GM11168 (cell line): ENCODE measurements around the gene MGRN1.

Source experiments
- in situ Hi-C: fragments of 300-500 bp; cut with MboI; formaldehyde crosslinking; loops from one replicate; pipeline ENCODE4 v1.12.0; 2022; ENCODE audit warnings: low sequenced_read_pairs; ENCODE audit not compliant: unreplicated experiment

The MGRN1 gene

DNA sequence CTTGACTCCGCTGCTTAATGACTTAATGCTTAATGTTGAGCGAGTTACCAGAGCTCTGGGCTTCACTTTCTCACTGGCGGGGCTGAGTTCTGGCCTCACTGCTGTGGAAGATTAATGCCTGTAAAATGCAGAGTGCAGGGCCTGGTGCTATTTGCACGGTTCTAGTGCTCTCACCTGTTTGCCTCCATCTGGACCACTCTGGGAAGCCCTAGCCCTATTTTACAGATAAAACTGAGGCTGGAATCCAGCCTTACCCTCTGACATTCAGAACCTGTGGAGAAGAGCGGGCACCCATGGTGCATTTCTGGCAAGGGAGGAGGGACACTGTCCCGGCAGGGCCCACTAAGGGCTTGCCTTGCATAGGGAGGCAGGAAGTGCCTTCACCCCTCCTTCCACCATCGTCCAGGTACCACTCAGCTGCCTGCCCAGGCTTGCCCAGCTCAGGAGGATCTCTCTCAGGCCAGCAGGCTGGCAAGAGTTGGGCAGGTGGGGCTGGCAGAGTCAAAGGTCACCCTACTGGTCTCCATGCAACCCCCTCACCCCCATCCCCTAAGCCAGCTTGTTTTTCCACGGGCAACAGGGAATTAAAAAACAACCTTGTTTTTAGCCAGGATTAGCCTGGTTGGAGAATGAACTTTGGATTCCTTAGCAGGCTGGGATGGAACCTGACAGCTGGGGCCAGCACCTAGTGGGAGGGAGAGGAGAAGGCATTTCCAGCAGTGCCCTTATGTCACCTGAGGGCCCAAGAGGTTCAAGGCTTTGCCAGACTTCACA is 5.8 kb upstream of the MGRN1 start:
- in situ Hi-C loops, result no loop called here

DNA sequence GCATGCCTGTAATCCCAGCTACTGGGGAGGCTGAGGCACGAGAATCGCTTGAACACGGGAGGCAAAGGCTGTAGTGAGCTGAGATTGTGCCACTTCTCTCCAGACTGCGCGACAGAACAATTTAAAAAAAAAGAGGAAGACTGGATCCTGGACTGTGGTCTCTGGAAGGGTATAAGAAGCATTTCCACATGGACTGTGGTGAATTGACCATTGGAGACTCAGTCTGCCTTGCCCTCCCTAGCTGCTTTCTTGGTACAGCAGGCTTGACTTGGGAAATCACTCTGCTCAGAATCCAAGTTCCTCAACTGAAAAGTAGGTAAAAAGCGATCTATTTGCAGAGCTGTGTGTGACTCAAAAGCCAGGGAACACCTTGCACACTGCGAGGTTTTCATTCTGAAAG is 1.0 kb upstream of the MGRN1 start:
- in situ Hi-C loops, result no loop called here

DNA sequence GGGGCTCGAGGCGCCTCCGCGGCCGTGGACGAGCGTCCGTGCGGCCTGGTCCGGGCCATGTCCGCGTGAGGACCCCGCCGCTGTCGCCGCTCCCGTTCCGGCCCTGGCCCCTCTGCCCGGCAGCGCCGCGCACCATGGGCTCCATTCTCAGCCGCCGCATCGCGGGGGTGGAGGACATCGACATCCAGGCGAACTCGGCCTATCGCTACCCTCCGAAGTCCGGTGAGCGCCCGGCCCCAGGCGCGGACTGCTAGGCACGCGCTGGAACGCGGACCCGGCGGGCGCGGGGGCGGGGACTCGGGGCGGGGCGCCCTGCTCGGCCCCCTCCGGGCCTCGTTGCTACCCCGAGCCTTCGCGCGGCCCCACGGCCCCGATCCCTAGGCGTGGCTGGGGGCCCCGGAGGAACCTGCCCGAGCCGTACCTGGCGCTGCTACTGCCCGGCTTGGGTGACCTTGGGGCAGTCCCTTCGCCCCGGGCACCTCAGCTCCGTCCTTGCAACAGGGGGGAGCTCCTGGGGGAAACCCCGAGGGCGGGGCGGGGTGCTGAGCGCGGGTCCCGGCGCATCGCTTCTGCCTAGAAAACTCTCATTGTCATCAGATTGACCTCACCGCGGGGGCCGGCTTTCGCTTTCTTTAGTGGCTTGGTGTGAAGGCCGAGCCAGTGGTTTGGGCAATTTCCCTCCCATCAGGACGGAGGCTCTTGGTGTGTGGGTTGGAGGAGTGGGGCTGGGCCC is 367 bp downstream of the MGRN1 start:
- in situ Hi-C loops, result no loop called here

DNA sequence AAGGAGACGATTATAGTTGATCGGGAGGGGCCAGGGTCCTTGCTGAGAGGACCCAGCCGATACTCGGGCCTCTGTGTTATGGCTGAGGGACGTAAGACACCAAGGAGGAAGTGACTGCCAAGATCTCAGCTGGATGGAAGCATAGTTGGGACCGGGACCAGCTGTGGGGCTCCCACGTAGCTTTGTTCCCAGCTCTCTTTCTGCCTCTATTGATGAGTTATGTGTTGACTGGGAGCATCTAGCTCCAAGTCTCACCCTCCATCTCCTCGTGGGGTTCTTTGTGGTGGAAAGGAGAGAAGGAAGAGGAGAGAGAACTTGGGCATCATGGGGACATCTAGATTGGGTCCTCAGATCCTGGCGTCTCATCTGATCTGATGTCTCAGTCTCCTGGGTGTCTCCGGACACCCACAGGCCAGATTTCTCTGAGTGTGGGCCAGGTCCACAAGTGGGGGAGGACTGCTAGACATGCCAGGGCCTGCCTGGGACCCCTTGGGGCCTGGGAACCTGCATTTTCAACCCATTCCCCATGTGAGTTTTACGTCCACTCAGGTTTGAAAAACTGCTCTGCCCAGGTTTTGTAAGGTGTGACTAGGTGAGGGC is 1.0 kb downstream of the MGRN1 start:
- in situ Hi-C loops, result no loop called here

DNA sequence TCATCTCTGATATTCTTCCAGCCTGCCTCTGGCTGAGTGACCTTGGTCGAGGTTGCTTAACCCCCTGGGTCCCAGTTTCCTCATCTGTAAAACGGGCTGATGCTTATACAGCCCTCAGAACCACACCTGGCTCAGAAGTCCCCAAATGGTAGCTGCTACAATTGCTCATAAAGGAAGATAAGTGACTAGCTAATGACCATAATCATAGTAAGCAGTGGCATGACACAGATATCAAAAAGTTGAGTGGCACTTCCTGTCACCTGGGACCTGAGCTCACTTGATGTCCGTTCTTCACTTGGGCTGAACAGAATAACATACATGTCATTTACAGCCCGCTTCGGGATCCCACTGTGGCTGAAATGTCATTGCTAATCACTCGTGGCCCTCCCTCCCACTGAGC is 1.8 kb downstream of the MGRN1 start:
- in situ Hi-C loops, result no loop called here

DNA sequence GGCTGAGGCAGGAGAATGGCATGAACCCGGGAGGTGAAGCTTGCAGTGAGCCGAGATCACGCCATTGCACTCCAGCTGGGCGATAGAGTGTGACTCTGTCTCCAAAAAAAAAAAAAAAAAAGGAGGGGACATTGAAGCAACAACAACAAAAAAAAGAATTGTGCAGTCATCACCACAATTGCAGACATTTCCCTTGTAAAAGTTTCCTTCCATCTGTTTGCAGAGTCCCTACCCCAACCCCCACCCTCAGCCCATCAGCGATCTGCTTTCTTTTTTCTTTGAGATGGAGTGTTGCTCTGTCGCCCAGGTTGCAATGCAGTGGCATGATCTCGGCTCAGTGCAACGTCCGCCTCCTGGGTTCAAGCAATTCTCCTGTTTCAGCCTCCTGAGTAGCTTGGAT is 3.7 kb downstream of the MGRN1 start:
- in situ Hi-C loops, result no loop called here

DNA sequence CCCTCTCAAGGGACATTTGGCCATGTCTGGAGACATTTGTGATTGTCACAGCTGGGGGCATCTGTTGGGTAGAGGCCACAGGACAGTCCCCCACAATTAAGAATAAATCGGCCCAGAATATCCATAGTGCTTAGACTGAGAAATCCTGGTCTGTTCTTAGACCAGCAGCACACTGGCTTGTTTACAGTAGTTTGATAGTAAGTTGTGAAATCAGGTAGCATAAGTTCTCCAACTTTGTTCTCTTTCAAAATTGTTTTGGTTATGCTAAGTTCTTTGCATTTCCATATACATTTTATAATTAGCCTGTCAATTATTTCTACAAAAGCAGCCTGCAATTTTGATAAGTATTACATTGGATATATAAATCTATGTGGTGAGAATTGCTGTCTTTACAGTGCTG is 6.8 kb downstream of the MGRN1 start:
- in situ Hi-C loops, result no loop called here

DNA sequence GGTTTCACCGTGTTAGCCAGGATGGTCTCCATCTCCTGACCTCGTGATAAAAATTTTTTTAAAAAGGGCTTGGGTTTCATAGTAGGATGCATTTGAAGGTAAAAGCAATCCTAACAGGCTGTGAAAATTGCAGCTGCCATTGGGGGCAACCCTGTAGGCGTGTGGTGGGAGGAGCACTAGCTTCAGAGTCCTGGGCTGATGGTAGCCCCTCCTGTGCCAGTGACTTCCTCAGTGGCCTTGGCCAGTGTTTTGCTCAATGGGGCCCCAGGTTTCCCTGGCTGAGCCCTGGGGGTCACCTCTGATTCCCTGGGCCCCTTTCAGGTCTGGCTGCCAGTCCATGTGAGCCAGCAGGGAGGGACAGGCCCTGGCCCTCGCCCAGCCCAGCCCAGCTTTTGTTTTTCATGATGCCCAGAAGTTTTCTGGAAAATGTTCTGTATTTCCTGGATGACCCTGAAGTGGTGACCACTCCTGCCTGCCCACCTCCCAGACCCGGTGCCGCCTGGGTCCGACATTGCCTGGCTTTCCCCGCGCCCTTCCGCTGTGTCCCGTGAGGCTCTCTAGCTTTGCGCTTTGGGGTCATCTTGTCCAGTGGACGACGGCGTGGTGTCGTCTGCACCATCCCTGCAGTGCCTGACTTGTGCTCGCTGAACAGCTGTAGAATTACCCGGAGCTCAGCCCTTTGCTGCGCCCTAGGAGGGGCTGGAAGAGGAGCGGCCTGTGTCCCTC is 9.4 kb downstream of the MGRN1 start:
- in situ Hi-C loops, result no loop called here

DNA sequence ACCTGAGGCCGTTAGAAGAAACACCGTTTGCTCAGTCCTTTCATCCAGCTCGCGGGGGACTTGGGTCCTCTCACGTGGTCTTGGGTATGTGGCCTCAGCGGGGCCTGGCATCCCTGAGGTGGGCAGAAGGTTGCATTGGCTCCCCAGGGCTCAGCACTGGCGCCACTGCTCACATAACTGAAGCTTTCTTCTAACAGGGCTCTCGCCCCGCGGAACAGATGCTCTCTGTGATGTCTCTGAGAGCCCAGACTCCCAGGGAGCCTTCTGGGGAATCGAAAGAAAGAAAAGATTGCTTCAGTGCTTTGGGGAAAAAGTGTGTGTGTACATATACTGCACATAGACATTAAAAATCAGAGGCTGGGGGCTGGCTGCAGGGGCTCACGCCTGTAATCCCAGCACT is 10.1 kb downstream of the MGRN1 start:
- in situ Hi-C loops, result no loop called here

DNA sequence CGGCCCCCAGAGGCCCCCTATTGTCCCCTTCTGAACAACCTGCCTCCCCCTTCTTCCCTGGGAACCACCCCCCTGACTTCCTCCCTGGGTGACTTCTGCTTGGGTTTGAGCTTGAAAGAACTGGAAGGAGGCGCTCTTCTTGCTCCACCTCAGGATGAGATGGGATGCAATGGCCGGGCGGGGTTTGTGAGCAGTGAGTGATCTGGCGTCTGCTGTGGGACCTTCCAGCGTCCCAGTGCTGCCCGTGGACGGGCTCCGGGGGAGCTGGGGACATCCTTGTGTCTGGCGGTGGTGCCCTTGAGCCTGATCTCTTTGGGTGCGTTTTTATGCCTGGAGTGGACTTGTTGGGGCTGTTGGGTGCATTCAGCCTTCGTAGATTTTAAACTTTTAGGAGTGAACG is 11.6 kb downstream of the MGRN1 start:
- in situ Hi-C loops, result no loop called here

DNA sequence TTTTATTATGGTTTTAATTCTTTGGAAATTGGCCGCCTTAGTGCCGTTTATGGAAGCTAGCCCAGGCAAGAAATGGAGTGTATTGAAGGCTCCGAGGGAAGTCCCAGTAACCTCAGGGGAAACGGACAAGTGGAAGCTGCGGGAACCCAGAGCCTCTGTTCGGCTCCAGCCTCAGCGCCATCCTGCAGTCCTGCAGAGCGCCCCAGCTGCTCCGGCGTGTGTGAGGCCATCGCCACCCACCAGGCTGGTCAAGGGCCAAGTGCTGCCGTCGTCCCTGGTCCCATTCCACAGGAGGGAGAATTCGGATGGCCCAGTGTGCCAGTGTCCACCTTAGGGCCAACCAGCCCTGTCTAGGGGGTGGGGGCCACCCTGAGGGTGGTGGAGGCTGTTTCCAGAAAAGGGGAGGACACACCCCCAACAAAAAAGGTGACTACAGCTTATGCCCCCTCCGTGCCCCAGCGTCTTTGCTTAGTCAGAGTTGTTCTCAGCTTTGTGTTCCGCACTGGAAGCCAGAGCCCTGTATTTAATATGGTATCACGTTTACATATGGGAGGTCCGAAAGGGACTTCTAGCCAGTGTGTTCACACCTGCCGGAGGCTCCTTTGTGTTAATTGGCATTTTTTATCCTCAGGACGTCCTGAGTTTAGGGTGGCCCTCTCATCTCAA is 13.0 kb downstream of the MGRN1 start:
- in situ Hi-C loops, result no loop called here

DNA sequence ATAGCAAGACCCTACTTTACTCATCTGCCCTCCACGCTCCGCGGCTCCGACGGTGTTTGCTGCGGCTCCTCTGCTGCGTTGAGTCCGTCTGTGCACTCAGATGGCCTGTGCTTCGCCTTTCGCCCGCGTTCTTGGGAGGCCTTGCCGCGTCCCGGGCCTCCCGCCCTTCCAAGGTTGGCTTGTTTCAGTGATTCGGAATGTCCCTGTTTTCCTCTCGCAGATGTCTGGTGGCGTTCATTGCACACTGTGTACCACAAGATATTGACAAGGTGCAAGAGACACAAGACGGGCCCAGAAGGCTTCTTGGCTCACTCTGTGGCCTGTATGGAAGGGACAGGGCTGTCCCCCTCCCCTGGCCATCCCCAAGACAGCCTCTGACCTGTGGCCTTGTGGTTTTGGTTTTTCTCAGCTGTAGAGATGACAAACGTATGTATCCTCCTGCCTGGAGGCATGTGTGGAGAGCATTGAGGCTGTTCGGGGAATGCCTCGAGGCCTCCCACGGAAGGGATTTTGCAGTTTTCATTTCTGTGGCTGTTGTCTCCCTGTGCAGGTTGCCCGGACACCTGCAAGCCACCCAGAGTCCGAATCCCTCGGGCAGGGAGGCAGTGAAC is 15.4 kb downstream of the MGRN1 start:
- in situ Hi-C loops, result no loop called here

DNA sequence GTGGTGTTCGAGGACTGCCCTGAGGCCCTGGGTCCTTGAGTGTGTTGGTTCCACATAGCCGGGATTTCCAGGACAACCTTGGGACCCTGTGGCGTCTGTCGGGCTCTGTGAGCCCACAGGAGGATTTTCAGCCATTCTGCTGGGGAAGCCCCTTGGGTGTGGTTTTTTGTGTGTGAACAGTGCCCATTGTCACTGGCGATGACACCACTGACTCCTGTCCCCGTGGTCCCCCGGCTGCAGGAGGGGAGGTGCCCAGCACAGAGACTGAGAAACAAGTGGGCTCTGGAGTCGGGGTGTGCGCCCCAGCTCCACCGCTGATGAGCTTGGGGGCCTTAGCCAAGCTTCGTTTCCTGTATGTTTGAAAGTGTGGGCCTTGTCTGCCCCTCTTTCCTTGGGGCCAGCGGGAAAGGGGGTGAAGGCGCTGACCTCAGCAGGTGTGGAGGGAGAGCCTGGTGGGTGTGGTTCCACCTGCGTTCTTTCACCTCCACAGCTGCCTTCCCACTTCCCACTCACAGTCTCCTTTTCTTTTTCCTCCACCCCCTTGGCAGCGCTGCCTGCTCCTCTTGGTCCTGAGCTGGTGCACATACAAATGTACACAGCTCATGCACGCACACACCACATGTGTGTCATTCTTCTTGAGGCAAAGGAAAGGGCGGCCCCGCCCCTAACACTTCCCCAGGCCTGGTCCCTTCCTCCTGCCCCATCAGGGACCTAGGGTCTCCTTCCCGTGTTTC is 16.1 kb downstream of the MGRN1 start:
- in situ Hi-C loops, result no loop called here

DNA sequence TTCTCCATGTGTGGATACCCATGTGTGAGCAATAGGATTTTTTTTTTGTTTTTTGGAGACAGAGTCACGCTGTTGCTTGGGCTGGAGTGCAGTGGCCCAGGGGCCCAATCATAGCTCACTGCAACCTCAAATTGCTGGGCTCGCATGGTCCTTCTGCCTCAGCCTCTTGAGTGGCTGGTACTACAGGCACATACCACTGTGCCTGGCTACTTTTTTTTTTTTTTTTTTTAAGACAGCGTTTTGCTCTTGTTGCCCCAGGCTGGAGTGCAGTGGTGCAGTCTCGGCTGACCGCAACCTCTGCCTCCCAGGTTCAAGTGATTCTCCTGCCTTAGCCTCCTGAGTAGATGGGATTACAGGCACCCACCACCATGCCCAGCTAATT is 16.7 kb downstream of the MGRN1 start:
- in situ Hi-C loops, result no loop called here

DNA sequence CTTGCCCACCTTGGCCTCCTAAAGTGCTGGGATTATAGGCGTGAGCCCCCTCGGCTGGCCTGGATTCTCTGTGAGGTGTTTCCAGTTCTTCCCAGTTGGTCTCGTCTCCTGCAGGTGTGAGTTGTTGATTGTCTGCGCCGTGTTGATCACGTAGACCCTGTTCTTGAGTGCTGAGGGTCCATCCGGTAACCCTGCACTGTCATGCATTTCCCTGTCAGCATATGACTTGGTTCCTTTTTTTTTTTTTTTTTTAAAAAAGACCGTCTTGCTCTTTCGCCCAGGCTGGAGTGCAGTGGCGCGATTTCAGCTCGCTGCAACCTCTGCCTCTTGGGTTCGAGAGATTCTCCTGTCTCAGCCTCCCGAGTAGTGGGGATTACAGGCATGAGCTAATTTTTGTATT is 17.3 kb downstream of the MGRN1 start:
- in situ Hi-C loops, result no loop called here

DNA sequence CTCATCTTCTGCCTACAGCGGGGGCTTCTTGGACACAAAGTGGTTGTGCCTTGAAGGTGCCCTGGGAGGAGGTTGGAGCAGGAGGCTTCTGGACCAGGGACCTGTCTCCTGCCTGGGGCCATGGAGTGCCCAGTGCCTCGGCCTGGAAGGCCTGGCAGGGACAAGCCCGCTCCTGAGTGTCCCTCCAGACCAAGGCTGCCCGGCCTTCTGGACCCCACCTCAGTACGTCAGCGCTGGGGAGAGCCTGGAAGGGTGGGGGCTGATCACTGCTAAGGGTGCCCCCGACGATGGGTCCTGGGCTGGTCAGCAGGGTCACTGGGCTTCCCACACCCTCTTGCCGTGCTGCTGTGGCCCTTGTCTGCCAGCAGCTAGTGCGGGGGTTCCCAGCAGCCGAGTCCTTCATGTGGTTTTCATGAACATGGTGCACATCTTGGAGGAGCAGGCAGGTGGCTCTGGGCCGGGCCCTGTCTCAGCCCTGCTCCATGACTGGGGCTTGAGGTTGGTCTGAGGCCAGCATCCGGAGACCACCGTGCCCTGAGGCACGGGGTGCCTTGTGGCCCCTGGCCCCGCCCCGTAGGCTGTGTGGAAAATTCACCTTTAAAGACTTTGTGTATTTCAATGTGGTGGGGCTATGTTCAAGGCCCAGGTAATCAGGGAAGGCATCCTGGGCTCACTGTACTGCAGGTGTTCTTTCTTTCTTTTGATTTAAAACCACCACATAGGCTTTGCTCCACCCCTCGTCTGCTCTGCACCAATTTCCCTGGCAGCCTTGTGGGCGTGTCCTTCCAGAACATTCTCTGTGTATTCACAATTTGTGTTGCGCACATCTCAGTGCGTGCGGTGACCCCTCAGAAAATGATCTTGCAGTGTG is 22.4 kb downstream of the MGRN1 start:
- in situ Hi-C loops, result no loop called here

DNA sequence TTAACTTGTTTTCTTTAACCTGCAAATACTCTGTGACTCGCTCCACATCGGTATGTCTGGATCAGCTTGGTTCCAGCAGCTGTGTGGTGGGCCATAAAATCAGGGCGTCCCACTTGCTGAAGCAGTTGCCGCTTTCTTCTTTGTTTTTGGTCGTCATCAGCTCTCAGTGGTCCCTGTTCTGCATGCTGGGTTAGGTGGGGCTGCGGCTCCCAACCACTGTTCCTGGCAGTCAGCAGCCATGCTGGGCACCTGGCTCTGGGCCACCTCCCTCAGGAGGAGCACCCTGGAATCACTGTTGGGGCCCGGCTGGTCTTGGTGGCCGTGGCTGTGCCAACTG is 23.0 kb downstream of the MGRN1 start:
- in situ Hi-C loops, result no loop called here

DNA sequence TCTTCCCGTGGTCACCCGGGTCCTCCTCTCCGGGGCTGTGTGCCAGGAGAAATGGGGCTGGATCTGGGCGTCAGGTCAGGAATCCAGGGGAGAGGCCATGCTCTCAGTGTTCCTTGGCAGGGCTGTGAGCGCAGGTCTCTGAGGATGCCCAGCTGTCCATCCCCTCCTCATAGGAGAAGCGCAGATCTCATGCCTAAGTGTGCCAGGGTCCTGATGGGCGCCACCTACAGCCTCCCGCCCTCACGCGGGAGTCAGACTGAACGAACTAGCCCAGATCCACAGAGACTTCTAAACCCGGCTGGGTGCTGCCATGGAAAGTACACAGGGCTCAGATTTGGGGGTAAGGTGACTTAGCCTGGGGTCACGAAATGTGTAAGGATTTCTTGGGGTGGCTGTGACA is 24.3 kb downstream of the MGRN1 start:
- in situ Hi-C loops, result no loop called here
